Uterus (tissue), 4 donors: ENCODE results near the gene HSPA1A. TPM values are rescaled to one million over a fixed set of nuclear protein-coding genes. Genes with fewer than 3 reads are reported as not detected.
"Not testable (repeated sequence)": the region's sequence is repeated elsewhere in the genome, so short reads cannot be mapped to it uniquely, and the experiment has no call there.

Experiments used
- DNase-seq, 2 donors: peaks; one replicate each; pipeline ENCODE4 v3.0.0-alpha.2; 2019 to 2020
- H3K27ac ChIP-seq, 2 donors: fragments of 200-600 bp; sonication (generic); 1 replicate in 1 of 2; 2 replicates in 1 of 2; pipeline ENCODE4 v1.5.1; 2016 to 2018
- H3K27me3 ChIP-seq, 2 donors: fragments of 200-600 bp; sonication (generic); one replicate each; pipeline ENCODE4 v1.5.1; 2018 to 2019; ENCODE audit warnings: control low read depth in 1 of 2
- H3K36me3 ChIP-seq, 2 donors: fragments of 200-600 bp; sonication (generic); one replicate each; pipeline ENCODE4 v1.5.1; 2019; ENCODE audit warnings: control low read depth in 1 of 2
- H3K4me1 ChIP-seq, 2 donors: fragments of 200-600 bp; sonication (generic); one replicate each; pipeline ENCODE4 v1.5.1; 2018 to 2019; ENCODE audit warnings: control low read depth in 1 of 2
- H3K4me3 ChIP-seq, 2 donors: fragments of 200-600 bp; sonication (generic); 1 replicate in 1 of 2; 2 replicates in 1 of 2; pipeline ENCODE4 v1.5.1; 2018 to 2019; ENCODE audit warnings: mild to moderate bottlenecking in 1 of 2
- H3K9me3 ChIP-seq, 2 donors: fragments of 200-600 bp; sonication (generic); one replicate each; pipeline ENCODE4 v1.5.1; 2019; ENCODE audit warnings: control low read depth in 1 of 2
- CTCF ChIP-seq, 4 experiments: fragments of 200-600 bp in 2 of 4; fragments of 450-650 bp in 2 of 4; sonication (generic) in 2 of 4; IDR thresholded peaks; one replicate each; pipeline ENCODE4 v1.5.1; 2016 to 2019; ENCODE audit warnings: antibody characterized with exemption in 4 of 4, mild to moderate bottlenecking in 2 of 4, moderate library complexity in 1 of 4
- POLR2A ChIP-seq, 2 donors: fragments of 450-650 bp; IDR thresholded peaks; one replicate each; pipeline ENCODE4 v1.6.1; 2016; ENCODE audit warnings: antibody characterized with exemption in 2 of 2, mild to moderate bottlenecking in 1 of 2, moderate library complexity in 1 of 2
- intact Hi-C: fragments of 100-400 bp; cut with DNase I; formaldehyde crosslinking; loops from one replicate; pipeline ENCODE4 v1.15.1; 2023; ENCODE audit warnings: low total_unique reads
- total RNA-seq, 4 donors: library from RNA; depleted of rRNA in 3 of 4; stranded (reverse); fragments of >200 nt in 3 of 4; gene quantifications; one replicate each; pipeline versions ENCODE4 v1.1.0 to v1.2.4, GENCODE V29; 2014 to 2023
- donor health status: DM: yes; HTN: yes; CAD: no.

HSPA1A gene
- total RNA-seq, 4 donors from 2014 or later: 98.8 to 261 (median 170) TPM

GRCh38 chr6:31799781-31800180, 15.6 kb upstream of the HSPA1A start:
- intact Hi-C loops: loop anchor here (10.0 kb wide), 1 partner anchor 65 kb away; the partner anchor contains the start of gene CLIC1
- no peak for DNase-seq

GRCh38 chr6:31801031-31801927, 14.1 kb upstream of the HSPA1A start:
- H3K27ac ChIP-seq, H3K9me3 ChIP-seq, H3K27me3 ChIP-seq, intact Hi-C loops, DNase-seq, H3K4me1 ChIP-seq, H3K4me3 ChIP-seq, H3K36me3 ChIP-seq: not testable (repeated sequence)

More at GRCh38 chr6:31799781-31800180, 15.6 kb upstream of the HSPA1A start:
- Histone ChIP-seq H3K36me3 (no peaks in the 10 kb centered on the region), H3K27ac (peak overlapping the region; percentile 22 to 49), H3K27me3 (no peaks in the 10 kb centered on the region), H3K4me1 (no peaks in the 10 kb centered on the region), H3K4me3 (no peak overlapping the region), H3K9me3 (no peaks in the 10 kb centered on the region)
- TF ChIP-seq POLR2A (IDR thresholded peaks at IDR 0.05) (no peak), CTCF (IDR thresholded peaks at IDR 0.05) (no peak)

- intact Hi-C loops: no loop called here
- no peak for DNase-seq
- no peak for TF ChIP-seq CTCF (IDR thresholded peaks at IDR 0.05)
- TF ChIP-seq POLR2A (IDR thresholded peaks at IDR 0.05): no peak
- Histone ChIP-seq H3K9me3 (no peaks in the 10 kb centered on the region), H3K4me1 (peaks cover 0 to 8% of the 10 kb centered on the region in 2 donors), H3K4me3 (peak overlapping the region; percentile 35 to 76), H3K36me3 (no peaks in the 10 kb centered on the region), H3K27ac (peak overlapping the region; percentile 90 to 97), H3K27me3 (no peaks in the 10 kb centered on the region)
These were observed 9.3 kb upstream of the HSPA1A start for GRCh38 chr6:31805939-31806469.

GRCh38 chr6:31806470-31807272, 8.7 kb upstream of the HSPA1A start, which contains the start of gene LSM2:
Gene LSM2 (minus strand): TSS chr6:31806966. CDS start chr6:31806757, 209 bp downstream.
- H3K36me3 ChIP-seq: no peaks in the 10 kb centered on the region
- peak; percentile 98 for DNase-seq

GRCh38 chr6:31808599-31808998, 6.7 kb upstream of the HSPA1A start:
- intact Hi-C loops, H3K27ac ChIP-seq, H3K9me3 ChIP-seq, H3K27me3 ChIP-seq, H3K4me3 ChIP-seq, H3K36me3 ChIP-seq, H3K4me1 ChIP-seq, DNase-seq: not testable (repeated sequence)

More at GRCh38 chr6:31806470-31807272, 8.7 kb upstream of the HSPA1A start, which contains the start of gene LSM2:
- Histone ChIP-seq H3K27ac (peak within 1 kb of the TSS; percentile 90 to 97), H3K9me3 (no peaks in the 10 kb centered on the region), H3K27me3 (no peaks in the 10 kb centered on the region), H3K4me1 (peaks cover 0 to 8% of the 10 kb centered on the region in 2 donors), H3K4me3 (peak within 1 kb of the TSS; percentile 35 to 76)
- TF ChIP-seq CTCF (IDR thresholded peaks at IDR 0.05): peak; percentile 3 to 41 (median 23)
- peak; percentile 92 to 99 for TF ChIP-seq POLR2A (IDR thresholded peaks at IDR 0.05)
- intact Hi-C loops: no loop called here
